Activated CD4-positive, alpha-beta T cell treated with anti-CD3 and anti-CD28 coated beads for 36 hours (primary cell): ENCODE measurements around the gene TM2D3. TPM values are rescaled to one million over a fixed set of nuclear protein-coding genes. Genes with fewer than 3 reads are reported as not detected.

ENCODE experiments used
- ATAC-seq: fragments of 200-7000 bp; cut with Tn5 transposase; one replicate; pipeline ENCODE4 v1.10.0; 2021; ENCODE audit warnings: mild to moderate bottlenecking, moderate library complexity
- CTCF ChIA-PET: fragments of 350-600 bp; sonication (Branson Sonifier 250); formaldehyde crosslinking; loops from one replicate; lab custom pipeline; 2021; ENCODE audit warnings: antibody characterized with exemption; lab: Charles Lee
- POLR2A ChIA-PET: fragments of 350-600 bp; sonication (Branson Sonifier 250); formaldehyde crosslinking; loops from one replicate; lab custom pipeline; 2021; ENCODE audit warnings: antibody characterized with exemption, inconsistent platforms; lab: Charles Lee
- DNase-seq: peaks from one replicate; pipeline ENCODE4 v3.0.0-alpha.2; 2020
- H3K27ac Mint-ChIP-seq: one replicate; pipeline ENCODE4 v1.8.0; 2021; ENCODE audit warnings: mixed read lengths
- H3K27me3 Mint-ChIP-seq: one replicate; pipeline ENCODE4 v1.8.0; 2021; ENCODE audit warnings: mixed read lengths
- H3K36me3 Mint-ChIP-seq: one replicate; pipeline ENCODE4 v1.8.0; 2021; ENCODE audit warnings: low read depth, mixed read lengths
- H3K4me1 Mint-ChIP-seq: one replicate; pipeline ENCODE4 v1.8.0; 2021; ENCODE audit warnings: mixed read lengths
- H3K4me3 Mint-ChIP-seq: one replicate; pipeline ENCODE4 v1.8.0; 2021; ENCODE audit warnings: mild to moderate bottlenecking, moderate library complexity, mixed read lengths
- H3K9me3 Mint-ChIP-seq: one replicate; pipeline ENCODE4 v1.8.0; 2021; ENCODE audit warnings: low read depth, mixed read lengths
- intact Hi-C, 2 experiments: fragments of 100-400 bp; cut with DNase I in 1 of 2; cut with micrococcal nuclease in 1 of 2; formaldehyde crosslinking; loops; one replicate each; pipeline versions ENCODE4 v1.14.2 to v1.15.1; 2022 to 2024; cut with DNase I, micrococcal nuclease
- total RNA-seq, 2 experiments: library from RNA; stranded (reverse); gene quantifications; one replicate each; pipeline ENCODE4 v1.2.3, GENCODE V29; 2021

TM2D3 gene
- total RNA-seq, 2 experiments from 2014 or later: 34.3 to 35.9 TPM

DNA sequence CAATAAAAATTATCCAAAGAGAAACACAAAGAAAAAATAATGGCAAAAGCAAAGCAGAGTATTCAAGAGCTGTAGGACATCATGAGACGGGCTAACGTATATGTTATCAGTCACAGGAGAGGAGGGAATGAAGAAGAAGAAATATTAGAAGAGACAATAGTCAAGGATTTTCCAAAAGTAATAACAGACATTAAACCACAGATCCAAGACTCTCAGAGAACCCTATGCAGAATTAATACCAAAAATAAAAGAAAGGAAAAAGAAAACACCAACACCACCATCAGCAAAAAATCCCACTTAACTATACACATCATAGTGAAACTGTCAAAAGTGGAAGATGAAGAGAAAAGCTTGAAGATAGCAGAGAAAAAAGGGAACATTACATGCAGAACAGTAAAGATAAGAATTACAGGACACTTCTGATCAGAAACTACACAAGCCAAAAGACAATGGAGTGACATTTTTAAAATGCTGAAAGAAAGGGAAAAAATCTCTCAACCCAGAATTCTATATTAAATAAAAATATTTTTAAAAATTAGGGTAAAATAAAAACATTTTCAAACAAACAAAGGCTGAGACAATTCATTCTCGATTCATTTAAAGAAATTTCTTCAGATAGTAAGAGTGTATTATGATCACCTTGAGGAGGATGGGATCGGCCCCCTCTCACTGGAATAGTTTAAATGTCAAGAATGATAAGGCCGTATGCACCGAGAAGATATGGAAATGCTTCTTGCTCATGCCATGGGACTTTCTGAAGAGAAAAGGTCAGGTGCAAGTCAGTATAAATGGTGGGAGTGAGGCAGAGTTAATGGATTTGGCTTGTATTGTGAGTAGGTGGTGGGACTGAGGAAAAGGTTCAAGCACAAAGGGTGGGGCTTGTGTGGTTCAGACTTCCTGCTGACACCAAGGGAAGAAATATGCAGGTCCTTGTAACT, 28.5 kb downstream of the TM2D3 start:
- H3K4me1 Mint-ChIP-seq: peaks cover 40% of the 10 kb centered on the region
- intact Hi-C loops: no loop called here
- H3K27ac Mint-ChIP-seq: peak overlapping the region; percentile 12
- CTCF ChIA-PET: interaction anchor here (0.6 to 3.2 kb wide), 3 partner anchors 18 to 313 kb away, joined by 3 to 12 read pairs (median 3); no protein-coding TSS in a partner anchor
- H3K27me3 Mint-ChIP-seq: no peaks in the 10 kb centered on the region
- H3K9me3 Mint-ChIP-seq: peaks cover 5% of the 10 kb centered on the region
- POLR2A ChIA-PET: no interaction called here
- ATAC-seq (no peak), DNase-seq (no peak)
- H3K36me3 Mint-ChIP-seq: peaks cover 34% of the 10 kb centered on the region
- H3K4me3 Mint-ChIP-seq: no peak overlapping the region

DNA sequence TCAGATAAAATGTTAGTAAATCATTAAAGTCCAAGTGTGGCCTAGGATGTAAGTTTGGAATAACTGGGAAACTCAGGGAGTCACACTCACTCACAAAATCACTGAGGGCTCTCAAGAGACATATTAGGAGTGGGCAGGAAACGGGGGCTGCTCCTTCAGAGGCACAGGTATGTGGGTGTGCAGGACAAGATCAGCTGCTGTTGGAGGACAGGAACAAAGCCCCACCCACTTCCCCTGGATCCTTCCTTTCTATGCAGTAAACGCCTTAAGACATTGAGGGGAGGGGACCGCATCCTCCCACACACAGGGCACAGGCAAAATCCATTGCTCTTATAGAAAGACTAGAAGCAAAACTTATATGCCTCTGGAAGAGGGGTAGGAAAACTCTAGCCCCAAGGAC, 30.2 kb downstream of the TM2D3 start:
- no peak overlapping the region for H3K27ac Mint-ChIP-seq
- DNase-seq (no peak), ATAC-seq (no peak)
- H3K9me3 Mint-ChIP-seq: peaks cover 5% of the 10 kb centered on the region
- no peaks in the 10 kb centered on the region for H3K27me3 Mint-ChIP-seq
- ChIA-PET CTCF (interaction anchor here (0.6 to 3.2 kb wide), 3 partner anchors 17 to 185 kb away, joined by 3 to 12 read pairs (median 3); no protein-coding TSS in a partner anchor), POLR2A (no interaction called here)
- H3K36me3 Mint-ChIP-seq: peaks cover 36% of the 10 kb centered on the region
- intact Hi-C loops: no loop called here
- no peak overlapping the region for H3K4me3 Mint-ChIP-seq
- peaks cover 40% of the 10 kb centered on the region for H3K4me1 Mint-ChIP-seq

DNA sequence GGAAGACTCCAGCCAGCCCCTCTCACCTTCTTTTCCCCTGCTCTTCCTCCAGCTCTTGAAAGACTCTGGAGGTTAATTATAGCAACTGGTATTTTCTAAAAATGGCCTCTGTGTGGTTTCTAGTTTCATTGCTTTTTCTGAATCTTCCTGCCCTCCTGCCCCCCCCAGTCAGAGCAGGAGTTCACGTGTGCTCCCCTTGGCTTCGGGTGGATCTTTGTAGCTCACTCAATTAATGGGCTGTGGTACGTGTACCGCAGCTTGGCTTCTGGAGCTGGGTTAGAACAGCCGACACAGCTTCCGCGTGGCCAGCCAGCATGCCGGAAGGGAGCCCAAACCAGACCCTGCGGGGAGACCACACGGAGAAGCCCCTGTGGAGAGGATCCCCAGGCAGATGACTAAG, 31.5 kb downstream of the TM2D3 start:
- ATAC-seq (no peak), DNase-seq (no peak)
- Mint-ChIP-seq H3K4me1 (peaks cover 37% of the 10 kb centered on the region), H3K27me3 (no peaks in the 10 kb centered on the region), H3K27ac (no peak overlapping the region), H3K4me3 (no peak overlapping the region), H3K36me3 (peaks cover 31% of the 10 kb centered on the region), H3K9me3 (peaks cover 5% of the 10 kb centered on the region)
- POLR2A ChIA-PET: no interaction called here
- CTCF ChIA-PET: interaction anchor here (3.2 kb wide), 1 partner anchor 21 kb away, joined by 12 read pairs; no protein-coding TSS in a partner anchor
- intact Hi-C loops: no loop called here

DNA sequence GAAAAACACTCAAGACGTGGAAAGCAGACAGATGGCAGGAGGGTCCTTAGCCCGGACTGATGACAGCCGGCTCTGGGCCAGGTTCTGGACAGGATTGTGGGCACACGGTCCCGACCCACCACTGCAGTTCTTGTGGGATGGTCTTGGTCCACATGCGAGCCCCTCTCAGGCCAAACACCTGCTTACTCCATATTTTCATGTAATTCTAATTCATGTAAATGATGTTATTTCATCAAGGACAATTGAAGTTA, 32.6 kb downstream of the TM2D3 start:
- ATAC-seq: no peak
- H3K27ac Mint-ChIP-seq: no peak overlapping the region

DNA sequence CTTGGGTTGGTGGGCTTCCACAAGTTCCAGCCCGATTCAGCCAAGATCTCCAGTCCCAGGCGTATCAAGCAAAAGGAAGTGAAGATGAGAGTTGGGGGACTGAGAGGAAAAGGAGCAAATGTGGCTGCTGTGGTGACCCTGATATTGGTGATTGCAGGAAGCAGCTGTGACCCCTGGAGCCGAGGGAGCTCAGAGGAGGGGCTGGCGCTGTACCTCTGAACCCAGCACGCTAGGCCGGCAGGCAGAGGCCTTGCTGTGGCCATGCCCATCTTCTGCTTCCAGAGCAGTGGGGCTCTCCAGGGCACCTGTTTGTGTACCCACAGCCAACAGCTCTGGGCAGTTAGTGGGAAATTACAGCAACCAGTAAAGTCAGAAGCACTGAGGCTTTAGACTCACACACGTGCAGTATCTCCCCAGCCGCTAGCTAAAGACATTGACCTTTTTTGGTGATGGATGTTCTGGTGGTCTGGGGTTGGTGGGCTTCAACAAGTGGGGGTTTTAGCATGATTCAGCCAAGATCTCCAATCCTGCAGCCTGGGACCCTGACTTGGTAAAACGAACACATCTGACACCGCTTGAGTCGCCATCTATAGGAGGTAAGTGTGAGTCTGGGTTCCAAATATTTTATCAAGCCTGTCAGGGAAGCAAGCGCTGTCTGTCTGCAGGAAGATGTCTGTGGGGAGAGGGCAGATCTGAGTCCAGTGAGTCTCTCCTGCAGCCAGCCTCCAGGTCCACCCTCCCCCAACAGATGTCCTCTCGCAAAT, 33.1 kb downstream of the TM2D3 start:
- intact Hi-C loops: no loop called here
- H3K4me3 Mint-ChIP-seq: no peak overlapping the region
- CTCF ChIA-PET: interaction anchor here (1.0 kb wide), 1 partner anchor 22 kb away, joined by 4 read pairs; no protein-coding TSS in a partner anchor
- no peak for DNase-seq
- peaks cover 17% of the 10 kb centered on the region for H3K36me3 Mint-ChIP-seq
- ATAC-seq: no peak
- peaks cover 25% of the 10 kb centered on the region for H3K4me1 Mint-ChIP-seq
- no peaks in the 10 kb centered on the region for H3K27me3 Mint-ChIP-seq
- H3K27ac Mint-ChIP-seq: no peak overlapping the region
- peaks cover 5% of the 10 kb centered on the region for H3K9me3 Mint-ChIP-seq
- POLR2A ChIA-PET: no interaction called here

More for the DNA sequence above, 32.6 kb downstream of the TM2D3 start:
- Mint-ChIP-seq H3K36me3 (peaks cover 22% of the 10 kb centered on the region), H3K4me1 (peaks cover 27% of the 10 kb centered on the region), H3K9me3 (peaks cover 5% of the 10 kb centered on the region), H3K4me3 (no peak overlapping the region), H3K27me3 (no peaks in the 10 kb centered on the region)
- DNase-seq: no peak
- CTCF ChIA-PET: interaction anchor here (1.0 kb wide), 1 partner anchor 22 kb away, joined by 4 read pairs; no protein-coding TSS in a partner anchor
- POLR2A ChIA-PET: no interaction called here
- intact Hi-C loops: no loop called here

DNA sequence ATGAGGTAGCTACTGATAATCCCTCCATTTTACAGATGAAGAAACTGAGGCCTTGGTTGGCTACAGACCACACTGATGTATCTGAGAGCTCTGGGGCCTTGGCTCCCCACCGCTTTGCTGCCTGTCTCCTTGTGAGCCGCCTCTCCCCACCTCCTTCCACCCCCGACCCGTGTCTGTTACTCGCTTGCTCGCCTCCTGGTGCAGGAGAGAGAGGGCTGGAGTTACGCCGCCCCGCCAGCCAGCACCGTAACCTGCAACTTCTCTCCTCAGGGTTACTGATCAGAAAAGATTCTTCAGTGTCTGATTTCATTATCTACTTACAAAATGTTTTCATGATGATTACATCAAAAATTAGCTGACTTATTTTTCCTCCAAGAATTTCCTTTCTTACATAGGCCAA, 34.1 kb downstream of the TM2D3 start:
- H3K9me3 Mint-ChIP-seq: peaks cover under 1% of the 10 kb centered on the region
- CTCF ChIA-PET: interaction anchor here (0.6 kb wide), 1 partner anchor 360 kb away, joined by 3 read pairs; no protein-coding TSS in a partner anchor
- no peaks in the 10 kb centered on the region for H3K27me3 Mint-ChIP-seq
- peaks cover 17% of the 10 kb centered on the region for H3K4me1 Mint-ChIP-seq
- POLR2A ChIA-PET: no interaction called here
- H3K4me3 Mint-ChIP-seq: no peak overlapping the region
- ATAC-seq (no peak), DNase-seq (no peak)
- H3K36me3 Mint-ChIP-seq: peaks cover 9% of the 10 kb centered on the region
- H3K27ac Mint-ChIP-seq: no peak overlapping the region
- intact Hi-C loops: no loop called here

DNA sequence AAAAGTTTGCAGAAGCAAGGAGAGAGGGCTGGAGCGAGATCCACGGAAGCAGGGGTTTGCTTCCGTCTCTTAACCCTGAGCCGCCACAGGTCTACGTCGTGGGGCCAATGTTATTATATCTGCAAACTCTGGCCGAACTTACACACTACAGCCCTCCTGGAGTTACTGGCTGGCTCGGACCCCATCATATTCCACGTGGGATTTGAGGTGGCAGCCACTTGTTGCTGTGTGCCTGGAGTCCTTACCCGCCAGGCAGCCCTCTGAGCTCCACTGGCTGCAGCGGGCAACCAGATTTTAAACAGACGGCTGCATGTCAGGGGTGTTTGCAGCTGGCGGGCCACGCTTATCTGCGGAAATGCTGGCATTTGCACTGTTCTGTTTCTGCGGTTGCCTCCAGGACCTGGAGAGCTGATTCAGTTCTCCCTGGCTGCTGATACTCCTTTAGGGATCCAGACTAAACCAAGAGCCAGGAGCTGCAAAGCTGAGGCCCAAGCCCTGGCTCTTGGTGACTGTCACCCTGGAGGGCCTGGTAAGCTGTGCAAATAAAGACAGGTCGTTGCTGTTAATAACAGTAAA, 34.7 kb downstream of the TM2D3 start:
- Mint-ChIP-seq H3K4me3 (no peak overlapping the region), H3K4me1 (peaks cover 13% of the 10 kb centered on the region), H3K27ac (no peak overlapping the region), H3K27me3 (no peaks in the 10 kb centered on the region), H3K9me3 (no peaks in the 10 kb centered on the region), H3K36me3 (peaks cover 8% of the 10 kb centered on the region)
- POLR2A ChIA-PET: no interaction called here
- CTCF ChIA-PET: interaction anchor here (0.6 to 1.1 kb wide), 2 partner anchors 24 to 360 kb away, joined by 3 to 7 read pairs; no protein-coding TSS in a partner anchor
- intact Hi-C loops: no loop called here
- no peak for DNase-seq
- ATAC-seq: no peak

DNA sequence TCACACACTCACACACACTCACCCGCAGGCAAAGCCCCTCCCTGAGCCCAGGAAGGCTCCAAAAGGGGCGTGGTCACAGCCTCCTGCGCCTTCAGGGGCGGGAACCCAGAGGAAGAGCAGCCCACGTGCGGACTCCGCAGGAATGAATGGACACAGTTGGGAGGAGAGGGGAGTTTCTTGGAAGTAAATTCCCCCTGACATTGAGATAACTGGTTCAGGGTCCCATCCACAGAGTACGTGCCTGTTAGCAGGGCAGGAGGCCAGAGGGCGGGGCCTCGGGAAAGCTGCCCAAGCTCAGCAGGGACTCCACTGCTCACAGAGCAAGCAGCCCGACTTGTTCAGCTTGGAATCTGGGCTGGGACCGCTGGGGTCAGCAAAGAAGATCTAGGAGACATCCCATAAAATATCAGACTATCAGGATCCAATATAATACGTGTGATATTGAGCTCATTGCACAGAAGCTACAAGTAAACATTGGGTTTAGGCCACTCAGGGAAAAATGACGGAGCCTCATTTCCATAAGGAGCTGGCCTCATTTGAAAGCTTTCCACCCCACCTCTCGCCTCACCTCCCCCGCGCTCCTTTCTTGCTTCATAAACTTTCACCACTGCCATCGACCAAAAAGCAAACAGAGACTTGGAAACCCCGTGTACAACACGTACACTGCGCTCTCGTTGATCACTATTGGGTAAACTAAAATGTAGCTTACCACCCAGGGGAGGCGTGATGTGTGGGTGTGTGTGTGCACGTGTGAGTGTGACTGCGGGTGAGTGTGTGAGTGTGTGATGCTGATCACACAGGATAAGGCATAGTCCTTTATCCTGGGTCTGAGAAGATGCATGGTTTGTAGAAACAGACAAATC, 36.0 kb downstream of the TM2D3 start:
- ATAC-seq (peak; percentile 51), DNase-seq (peak; percentile 26)
- H3K27ac Mint-ChIP-seq: no peak overlapping the region
- H3K4me1 Mint-ChIP-seq: peaks cover 4% of the 10 kb centered on the region
- intact Hi-C loops: no loop called here
- no peaks in the 10 kb centered on the region for H3K9me3 Mint-ChIP-seq
- peaks cover 2% of the 10 kb centered on the region for H3K36me3 Mint-ChIP-seq
- CTCF ChIA-PET: interaction anchor here (1.1 kb wide), 1 partner anchor 25 kb away, joined by 7 read pairs; no protein-coding TSS in a partner anchor
- POLR2A ChIA-PET: no interaction called here
- H3K4me3 Mint-ChIP-seq: no peak overlapping the region
- H3K27me3 Mint-ChIP-seq: no peaks in the 10 kb centered on the region

DNA sequence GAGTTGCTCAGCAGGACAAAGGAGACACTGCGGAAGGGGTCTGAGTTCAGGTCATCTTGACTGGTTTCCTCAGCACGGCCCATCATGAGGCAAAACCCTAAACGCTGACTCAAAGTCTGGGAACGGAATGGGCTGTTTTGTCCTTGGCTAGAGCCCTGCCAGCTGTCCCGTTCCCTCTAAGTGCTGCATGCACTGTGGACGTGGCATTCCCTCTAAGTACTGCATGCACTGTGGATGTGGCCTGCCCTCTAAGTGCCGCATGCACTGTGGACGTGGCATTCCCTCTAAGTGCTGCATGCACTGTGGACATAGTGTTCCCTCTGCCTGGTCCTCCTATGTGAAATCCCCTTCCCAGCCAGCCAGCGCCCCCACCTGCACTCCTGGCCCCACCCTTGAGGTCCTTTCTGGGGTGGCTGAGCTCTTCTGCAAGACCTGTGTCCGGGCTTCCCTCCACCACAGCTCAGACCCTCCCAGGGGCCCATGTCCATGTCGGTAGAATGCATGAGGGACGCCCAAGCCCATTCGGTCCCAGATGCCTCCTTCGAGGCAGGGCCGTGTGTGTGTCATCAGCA, 36.7 kb downstream of the TM2D3 start:
- H3K36me3 Mint-ChIP-seq: peaks cover 2% of the 10 kb centered on the region
- DNase-seq: no peak

DNA sequence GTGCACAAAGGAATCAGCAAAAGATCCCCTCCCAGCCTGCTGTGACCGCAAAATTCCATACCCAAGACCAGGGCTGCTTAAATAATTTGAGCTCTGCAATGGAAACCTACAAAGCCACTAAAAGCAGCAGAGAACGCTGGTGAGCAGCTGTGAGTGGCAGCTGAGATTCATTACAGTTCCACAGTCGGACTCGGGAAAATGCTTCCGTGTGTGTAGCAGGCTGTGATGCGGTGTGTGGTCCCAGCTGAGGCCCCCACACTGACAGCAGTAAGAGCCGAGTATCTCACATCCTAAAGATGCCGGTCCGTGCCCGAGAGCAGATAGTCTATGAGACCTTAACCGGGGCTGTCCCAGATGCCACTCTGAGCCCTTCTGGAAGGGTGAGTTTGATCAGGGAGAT, 37.4 kb downstream of the TM2D3 start:
- intact Hi-C loops: no loop called here
- CTCF ChIA-PET: no interaction called here
- ATAC-seq: no peak

More for the DNA sequence above, 36.7 kb downstream of the TM2D3 start:
- H3K4me3 Mint-ChIP-seq: no peak overlapping the region
- peaks cover 4% of the 10 kb centered on the region for H3K4me1 Mint-ChIP-seq
- ChIA-PET POLR2A (no interaction called here), CTCF (no interaction called here)
- H3K27ac Mint-ChIP-seq: no peak overlapping the region
- H3K27me3 Mint-ChIP-seq: no peaks in the 10 kb centered on the region
- intact Hi-C loops: no loop called here
- no peak for ATAC-seq
- H3K9me3 Mint-ChIP-seq: no peaks in the 10 kb centered on the region

More for the DNA sequence above, 37.4 kb downstream of the TM2D3 start:
- peaks cover 4% of the 10 kb centered on the region for H3K4me1 Mint-ChIP-seq
- H3K9me3 Mint-ChIP-seq: no peaks in the 10 kb centered on the region
- no peak overlapping the region for H3K27ac Mint-ChIP-seq
- DNase-seq: no peak
- POLR2A ChIA-PET: no interaction called here
- peaks cover 2% of the 10 kb centered on the region for H3K36me3 Mint-ChIP-seq
- H3K4me3 Mint-ChIP-seq: no peak overlapping the region
- no peaks in the 10 kb centered on the region for H3K27me3 Mint-ChIP-seq
